ENCODE results near the gene CRHR1.

GRCh38 chr17:45850468-45850867 lies 66.3 kb downstream of the CRHR1 start:
- no peak for TF ChIP-seq KLF8 (tag by site-specific recombination; IDR thresholded peaks at IDR 0.05)
- TF ChIP-seq ZNF37A (tag by site-specific recombination; IDR thresholded peaks at IDR 0.05): no peak
- TF ChIP-seq CTCF (tag by site-specific recombination; IDR thresholded peaks at IDR 0.05): no peak
- TF ChIP-seq ZNF155 (tag by site-specific recombination; IDR thresholded peaks at IDR 0.05): no peak
